ENCODE measurements around the gene TBC1D22A. TPM values are rescaled to one million over a fixed set of nuclear protein-coding genes. Genes with fewer than 3 reads are reported as not detected.

TBC1D22A gene
- total and polyA plus RNA-seq, 9 of the 15 experiments (the other 6 are each of a cell fraction or from before 2014, with no cell fraction given) = 0.20 to 11.5 (median 5.2) TPM

GRCh38 chr22:46923394-46923793, 160.9 kb downstream of the TBC1D22A start (continued):
- TF ChIP-seq NFATC3 (IDR thresholded peaks at IDR 0.05) (no peak), C11orf30 (IDR thresholded peaks at IDR 0.05; ENCODE audit: low read depth) (no peak), SMAD2 (IDR thresholded peaks at IDR 0.05; ENCODE audit: low read depth, low read length) (no peak), MGA (IDR thresholded peaks at IDR 0.05) (no peak), TEAD2 (tag; IDR thresholded peaks at IDR 0.05) (no peak), KDM4B (IDR thresholded peaks at IDR 0.05; ENCODE audit: borderline replicate concordance in 2 of 2, low read depth in 1 of 2) (no peak), CBFA2T2 (conservative IDR thresholded peaks at IDR 0.05) (no peak), ZNF140 (CRISPR knock-in tag; IDR thresholded peaks at IDR 0.05) (no peak)

All from K562 (cell line).